Epithelial cell of esophagus (primary cell): Measurements from ENCODE around the gene NTMT2.

Source experiments
- DNase-seq: peaks from one replicate; pipeline ENCODE4 v3.0.0; 2010; ENCODE audit warnings: low read depth
- H3K4me3 ChIP-seq: 2 replicates; pipeline ENCODE4 v1.5.1; 2011; ENCODE audit warnings: mild to moderate bottlenecking, low read length, control low read depth
- TF ChIP-seq, protein P1 (sequence below): IDR thresholded peaks from 2 replicates; pipeline ENCODE4 v1.5.1; 2011; ENCODE audit warnings: low read depth, mild to moderate bottlenecking, low read length, control low read depth, inconsistent platforms; ENCODE audit not compliant: insufficient read depth; ENCODE audit errors: missing control alignments

Gene NTMT2

DNA sequence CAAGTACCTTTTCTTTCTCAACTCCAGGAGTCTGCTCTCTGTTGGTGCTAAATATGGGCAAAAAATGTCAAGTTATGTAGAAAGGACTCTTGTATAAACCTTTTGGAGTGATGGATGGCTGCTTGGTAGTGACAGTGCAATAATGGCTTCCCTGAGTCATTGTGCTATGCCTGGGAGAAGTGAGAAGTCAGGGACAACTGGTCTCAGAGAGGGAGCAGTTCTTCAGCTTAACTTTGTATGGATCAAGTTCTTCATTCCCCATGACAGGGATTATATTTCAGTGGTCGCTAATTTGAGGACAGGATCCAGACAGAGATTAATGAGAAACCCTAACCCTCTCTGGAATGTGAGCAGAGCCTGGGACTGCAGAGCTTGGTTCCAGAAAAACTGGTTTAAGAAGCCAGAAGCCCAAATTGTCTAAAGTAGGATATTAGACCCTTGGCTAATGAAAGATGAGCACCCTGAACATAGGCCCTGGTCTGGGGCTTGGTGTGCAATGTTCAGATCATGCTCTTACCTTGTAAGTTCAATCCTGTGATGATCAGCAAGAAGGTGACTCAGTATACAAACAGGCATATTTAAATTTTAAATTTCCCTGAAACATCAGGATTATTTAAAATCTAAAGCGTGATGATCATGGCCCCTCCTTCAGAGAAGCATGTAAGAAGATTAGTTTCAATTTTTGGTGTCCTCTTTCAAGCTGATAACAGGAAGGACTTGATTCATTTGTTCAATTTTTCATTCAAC lies 50.9 kb downstream of the NTMT2 start:
- H3K4me3 ChIP-seq = no peak overlapping the region
- no peak for DNase-seq
- TF ChIP-seq, protein P1, sequence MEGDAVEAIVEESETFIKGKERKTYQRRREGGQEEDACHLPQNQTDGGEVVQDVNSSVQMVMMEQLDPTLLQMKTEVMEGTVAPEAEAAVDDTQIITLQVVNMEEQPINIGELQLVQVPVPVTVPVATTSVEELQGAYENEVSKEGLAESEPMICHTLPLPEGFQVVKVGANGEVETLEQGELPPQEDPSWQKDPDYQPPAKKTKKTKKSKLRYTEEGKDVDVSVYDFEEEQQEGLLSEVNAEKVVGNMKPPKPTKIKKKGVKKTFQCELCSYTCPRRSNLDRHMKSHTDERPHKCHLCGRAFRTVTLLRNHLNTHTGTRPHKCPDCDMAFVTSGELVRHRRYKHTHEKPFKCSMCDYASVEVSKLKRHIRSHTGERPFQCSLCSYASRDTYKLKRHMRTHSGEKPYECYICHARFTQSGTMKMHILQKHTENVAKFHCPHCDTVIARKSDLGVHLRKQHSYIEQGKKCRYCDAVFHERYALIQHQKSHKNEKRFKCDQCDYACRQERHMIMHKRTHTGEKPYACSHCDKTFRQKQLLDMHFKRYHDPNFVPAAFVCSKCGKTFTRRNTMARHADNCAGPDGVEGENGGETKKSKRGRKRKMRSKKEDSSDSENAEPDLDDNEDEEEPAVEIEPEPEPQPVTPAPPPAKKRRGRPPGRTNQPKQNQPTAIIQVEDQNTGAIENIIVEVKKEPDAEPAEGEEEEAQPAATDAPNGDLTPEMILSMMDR = no peak

DNA sequence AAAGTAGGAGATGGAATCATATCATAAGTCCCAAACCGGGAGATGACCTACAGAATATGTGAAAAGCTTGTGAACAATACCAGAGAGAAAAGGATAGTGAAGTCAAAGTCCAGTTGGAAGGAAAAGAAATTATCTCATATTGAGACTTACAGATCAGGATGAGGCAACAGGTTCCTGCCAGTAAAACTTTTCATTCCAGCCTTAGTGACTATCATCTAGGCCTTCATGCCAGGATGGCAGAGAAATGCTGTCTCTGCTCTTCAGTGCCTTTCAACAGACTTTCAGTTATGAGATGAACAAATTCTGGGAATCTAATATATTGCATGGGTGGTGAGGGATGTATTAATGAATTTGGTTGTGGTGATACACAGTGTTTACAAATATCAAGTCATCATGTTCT lies 52.3 kb downstream of the NTMT2 start:
- no peak for DNase-seq
- no peak overlapping the region for H3K4me3 ChIP-seq
- TF ChIP-seq, protein P1 = no peak

DNA sequence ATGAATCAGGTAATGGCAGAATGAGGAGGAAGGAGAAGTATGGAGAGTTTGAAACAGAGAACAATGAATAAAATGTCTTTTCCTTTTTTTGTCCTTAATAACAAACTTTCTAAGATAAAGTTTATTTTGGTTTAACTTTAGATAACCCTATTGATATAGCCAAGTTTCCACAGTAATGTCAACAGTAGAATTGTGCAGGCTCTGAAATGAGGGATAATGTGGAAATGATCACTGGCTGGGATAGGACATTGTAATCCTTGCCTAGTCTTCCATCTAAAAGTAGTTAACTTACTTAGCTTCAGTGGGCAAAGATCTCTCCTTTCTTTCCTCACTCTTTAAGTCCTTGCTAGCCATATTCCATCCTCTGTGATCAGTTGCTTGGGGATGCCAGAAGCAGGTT lies 52.8 kb downstream of the NTMT2 start:
- TF ChIP-seq, protein P1 = no peak
- DNase-seq = no peak

DNA sequence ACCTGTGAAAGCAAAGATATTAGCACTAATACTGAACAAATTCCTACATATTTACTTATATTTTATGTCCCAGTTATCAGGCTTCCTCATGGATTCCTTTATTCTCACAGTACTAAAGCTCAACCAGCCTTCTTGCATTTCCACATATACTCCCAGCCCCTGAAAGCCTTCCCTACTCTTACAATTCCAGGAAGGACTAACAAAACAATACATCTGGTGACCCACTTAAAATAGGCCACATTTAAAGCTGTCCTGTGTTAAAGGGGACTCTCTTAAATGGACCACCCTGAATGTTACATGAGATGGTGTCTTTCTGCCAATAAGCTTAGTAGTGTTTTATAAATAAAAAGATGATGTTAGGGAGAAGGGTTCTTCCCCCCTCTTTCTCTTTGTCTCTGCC lies 54.4 kb downstream of the NTMT2 start:
- TF ChIP-seq, protein P1 = no peak
- H3K4me3 ChIP-seq = no peak overlapping the region
- DNase-seq = no peak

More for the DNA sequence above, 52.8 kb downstream of the NTMT2 start:
- H3K4me3 ChIP-seq = no peak overlapping the region

DNA sequence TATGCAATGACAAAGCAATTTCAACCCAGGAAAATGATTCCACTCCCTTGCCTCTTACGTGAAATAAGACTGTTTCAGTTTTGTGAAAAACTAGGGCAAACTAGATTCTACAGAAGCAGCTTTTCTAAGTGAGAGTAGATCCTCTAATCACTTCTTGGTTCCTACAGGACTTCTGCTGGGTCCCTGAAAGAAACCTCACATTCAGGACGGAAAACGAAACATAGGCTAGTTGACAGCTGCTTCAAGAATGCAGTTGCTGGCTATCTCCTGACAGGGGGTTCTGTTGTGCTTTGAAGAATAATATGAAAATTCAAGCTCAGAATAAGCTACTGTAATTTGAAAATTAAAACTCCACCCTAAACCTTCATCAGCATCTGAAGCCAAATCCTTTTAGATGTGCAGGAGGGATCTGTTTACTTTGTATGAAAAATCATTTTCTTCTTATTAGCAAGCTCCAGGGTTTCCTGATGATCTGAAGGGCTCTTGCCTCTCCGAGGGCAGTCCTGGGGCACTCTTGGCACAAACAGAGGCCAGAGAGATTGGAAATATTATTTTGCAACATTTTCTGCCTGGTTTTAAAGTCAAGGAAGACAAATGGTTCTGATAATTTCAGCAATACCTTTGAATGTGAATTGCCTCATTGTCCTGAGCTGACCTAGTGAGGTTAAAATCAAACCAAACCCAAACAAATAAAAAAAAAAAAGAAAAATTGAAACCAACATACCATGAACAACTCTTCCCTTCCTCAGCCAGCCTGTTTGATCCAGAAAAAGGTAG lies 55.0 kb downstream of the NTMT2 start:
- DNase-seq = no peak
- H3K4me3 ChIP-seq = no peak overlapping the region
- TF ChIP-seq, protein P1 = no peak

DNA sequence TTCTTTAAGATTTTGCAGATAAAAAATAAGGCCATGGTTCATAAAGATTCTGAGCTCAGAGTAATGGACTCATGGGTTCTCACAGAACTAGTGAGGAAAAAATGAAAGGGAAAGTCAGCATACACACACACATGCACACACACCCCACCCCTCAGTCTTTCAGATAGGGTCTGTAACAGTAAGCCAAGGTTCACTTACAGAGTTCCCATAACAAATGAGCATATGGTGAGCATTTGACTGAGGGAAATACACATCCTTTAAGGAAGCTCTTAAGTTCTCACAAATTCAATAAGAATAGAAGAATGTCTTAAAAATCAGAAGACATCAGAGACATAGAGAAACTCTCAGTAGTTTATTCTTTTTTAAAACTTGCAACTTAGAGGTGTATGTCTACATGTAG lies 57.9 kb downstream of the NTMT2 start:
- no peak overlapping the region for H3K4me3 ChIP-seq
- TF ChIP-seq, protein P1 = no peak

More for the DNA sequence above, 57.9 kb downstream of the NTMT2 start:
- DNase-seq = no peak
